ENCODE measurements around the gene LUC7L3.

- TF ChIP-seq CTCF (IDR thresholded peaks at IDR 0.05) (no peak), POLR2A (IDR thresholded peaks at IDR 0.05) (no peak)
These were observed 41.5 kb upstream of the LUC7L3 start for GRCh38 chr17:50677851-50678375.
